HCT116 (cell line): ENCODE data around the gene TAS2R13. TPM values are rescaled to one million over a fixed set of nuclear protein-coding genes. Genes with fewer than 3 reads are reported as not detected.

Experiments
- ATAC-seq: fragments of 200-7000 bp; cut with Tn5 transposase; 2 replicates; pipeline ENCODE4 v1.9.1; 2020; ENCODE audit warnings: mild to moderate bottlenecking, moderate library complexity
- BruUV-seq: library from RNA; stranded (reverse); fragments of 400-500 nt; replicated peaks from 2 replicates; lab custom pipeline; 2021; lab: Mats Ljungman, UMichigan
- CTCF ChIA-PET: fragments of 300-600 bp; sonication (Branson Sonifier 250); formaldehyde crosslinking; loops from one replicate; lab custom pipeline; 2021; ENCODE audit warnings: antibody characterized with exemption; lab: Charles Lee
- POLR2A ChIA-PET: fragments of 300-600, 350-600 bp; sonication (Branson Sonifier 250); formaldehyde crosslinking; loops from one replicate; lab custom pipeline; 2021; ENCODE audit warnings: antibody characterized with exemption; lab: Charles Lee
- RAD21 ChIA-PET, 2 experiments: fragments of 300-600 bp; sonication (Branson Sonifier 250); formaldehyde crosslinking; loops; one replicate each; lab custom pipeline; 2023; ENCODE audit warnings: low total read pairs in 2 of 2; ENCODE audit not compliant: uncharacterized antibody in 2 of 2, unreplicated experiment in 2 of 2, low non-redundant PET in 1 of 2; lab: Charles Lee
- DNase-seq: peaks from one replicate; pipeline ENCODE4 v3.0.0-alpha.2; 2010; ENCODE audit warnings: low read depth, low spot score
- H2AFZ ChIP-seq: fragments of 200-600 bp; shearing (Covaris generic), sonication (generic); 2 replicates; pipeline ENCODE4 v1.6.1; 2017; ENCODE audit warnings: low read depth, mixed run types, mixed read lengths, antibody characterized with exemption, low read length; ENCODE audit not compliant: poor library complexity, severe bottlenecking
- H3K27ac ChIP-seq: 2 replicates; pipeline ENCODE4 v1.5.1; 2012; ENCODE audit warnings: low read depth, low read length
- H3K27me3 ChIP-seq: fragments of 200-600 bp; sonication (generic); 2 replicates; pipeline ENCODE4 v1.6.1; 2016; ENCODE audit warnings: mixed run types, low read length, mixed read lengths; ENCODE audit not compliant: insufficient read depth
- H3K36me3 ChIP-seq, 2 experiments: fragments of 200-500 bp in 1 of 2; fragments of 200-600 bp in 1 of 2; sonication (Bioruptor generic) in 1 of 2; sonication (generic) in 1 of 2; 2 replicates each; pipeline versions ENCODE4 v1.5.1 to v1.6.1; 2014 to 2016; ENCODE audit warnings: low read length in 2 of 2, inconsistent platforms in 1 of 2, mixed read lengths in 1 of 2, mixed run types in 1 of 2; ENCODE audit not compliant: insufficient read depth in 2 of 2, control insufficient read depth in 1 of 2
- H3K4me1 ChIP-seq, 2 experiments: fragments of 200-600 bp in 1 of 2; sonication (generic) in 1 of 2; 2 replicates each; pipeline versions ENCODE4 v1.5.1 to v1.6.1; 2012 to 2017; ENCODE audit warnings: low read length in 2 of 2, inconsistent platforms in 1 of 2, mild to moderate bottlenecking in 1 of 2, mixed read lengths in 1 of 2, mixed run types in 1 of 2, moderate library complexity in 1 of 2; ENCODE audit not compliant: insufficient read depth in 2 of 2, control insufficient read depth in 1 of 2
- H3K4me2 ChIP-seq: fragments of 200-600 bp; sonication (generic); 2 replicates; pipeline ENCODE4 v1.6.1; 2017; ENCODE audit warnings: mixed run types, low read length, mixed read lengths
- H3K4me3 ChIP-seq, 2 experiments: fragments of 200-600 bp in 1 of 2; sonication (generic) in 1 of 2; replicated peaks in 1 of 2; 2 replicates each; pipeline ENCODE4 v1.5.1; 2011 to 2016; ENCODE audit warnings: low read length in 2 of 2, control low read depth in 1 of 2, low read depth in 1 of 2, mild to moderate bottlenecking in 1 of 2, mixed read lengths in 1 of 2, mixed run types in 1 of 2
- H3K79me2 ChIP-seq: fragments of 200-600 bp; sonication (generic); 2 replicates; pipeline ENCODE4 v1.6.1; 2017; ENCODE audit warnings: mild to moderate bottlenecking, mixed run types, low read length, moderate library complexity, mixed read lengths; ENCODE audit not compliant: insufficient read depth
- H3K9ac ChIP-seq: fragments of 200-600 bp; sonication (generic); 2 replicates; pipeline ENCODE4 v1.6.1; 2016; ENCODE audit warnings: low read length, mixed read lengths
- H3K9me2 ChIP-seq: fragments of 200-600 bp; sonication (generic), shearing (Covaris generic); 2 replicates; pipeline ENCODE4 v1.6.1; 2017; ENCODE audit warnings: mixed run types, mild to moderate bottlenecking, moderate library complexity; ENCODE audit not compliant: insufficient read depth
- H3K9me3 ChIP-seq, 2 experiments: fragments of 200-500 bp in 1 of 2; fragments of 200-600 bp in 1 of 2; sonication (Bioruptor generic) in 1 of 2; sonication (generic) in 1 of 2; 2 replicates each; pipeline ENCODE4 v1.6.1; 2014 to 2017; ENCODE audit warnings: low read length in 2 of 2, mixed read lengths in 2 of 2, inconsistent platforms in 1 of 2, low read depth in 1 of 2, mild to moderate bottlenecking in 1 of 2, mixed run types in 1 of 2, moderate library complexity in 1 of 2; ENCODE audit not compliant: control insufficient read depth in 1 of 2, insufficient read depth in 1 of 2
- H4K20me1 ChIP-seq: fragments of 200-600 bp; sonication (generic), shearing (Covaris generic); 2 replicates; pipeline ENCODE4 v1.6.1; 2017; ENCODE audit warnings: mixed run types, mild to moderate bottlenecking, moderate library complexity; ENCODE audit not compliant: insufficient read depth
- ATF3 ChIP-seq: IDR thresholded peaks from 2 replicates; pipeline ENCODE4 v1.6.1; 2012
- EGR1 ChIP-seq: IDR thresholded peaks from 2 replicates; pipeline ENCODE4 v1.6.1; 2012; ENCODE audit warnings: low read depth
- ELF1 ChIP-seq: IDR thresholded peaks from 2 replicates; pipeline ENCODE4 v1.6.1; 2012; ENCODE audit warnings: low read depth, borderline replicate concordance
- FOSL1 ChIP-seq: IDR thresholded peaks from 2 replicates; pipeline ENCODE4 v1.6.1; 2012; ENCODE audit warnings: low read depth
- JUND ChIP-seq: IDR thresholded peaks from 2 replicates; pipeline ENCODE4 v1.6.1; 2012
- MAX ChIP-seq: IDR thresholded peaks from 2 replicates; pipeline ENCODE4 v1.6.1; 2012
- POLR2A ChIP-seq: IDR thresholded peaks from 2 replicates; pipeline ENCODE4 v1.7.0; 2011; ENCODE audit warnings: borderline replicate concordance; ENCODE audit not compliant: insufficient read depth, insufficient read length; ENCODE audit errors: extremely low read depth
- POLR2AphosphoS5 ChIP-seq: IDR thresholded peaks from 2 replicates; pipeline ENCODE4 v1.6.1; 2011; ENCODE audit warnings: mild to moderate bottlenecking, low read depth, low read length, moderate library complexity
- SP1 ChIP-seq: IDR thresholded peaks from 2 replicates; pipeline ENCODE4 v1.6.1; 2012; ENCODE audit warnings: low read depth
- ZBTB33 ChIP-seq: IDR thresholded peaks from 2 replicates; pipeline ENCODE4 v1.6.1; 2011; ENCODE audit warnings: mild to moderate bottlenecking, low read length, moderate library complexity; ENCODE audit not compliant: insufficient replicate concordance; ENCODE audit errors: extremely low read depth
- ZNF274 ChIP-seq: fragments of 200-500 bp; sonication (Bioruptor generic); IDR thresholded peaks from 2 replicates; pipeline ENCODE4 v1.6.1; 2014; ENCODE audit warnings: mild to moderate bottlenecking, low read depth, low read length, inconsistent platforms
- intact Hi-C: fragments of 100-400 bp; cut with micrococcal nuclease; formaldehyde crosslinking; loops from 2 replicates; pipeline ENCODE4 v1.10.0; 2022
- total RNA-seq: library from RNA; stranded (reverse); gene quantifications from one replicate; pipeline ENCODE4 v1.2.1, GENCODE V29; 2021; ENCODE audit not compliant: unreplicated experiment

The TAS2R13 gene
- total RNA-seq, 1 experiment from 2014 or later: 0.91 TPM

GRCh38 chr12:10956085-10956484 lies 46.7 kb upstream of the TAS2R13 start:
- Histone ChIP-seq H2AFZ (no peak overlapping the region), H3K9me3 (peaks cover 0 to 5% of the 10 kb centered on the region in 2 experiments; a peak in 1 of 4 replicates), H3K79me2 (peaks cover 30% of the 10 kb centered on the region), H3K9ac (no peak overlapping the region), H3K4me1 (no peaks in the 10 kb centered on the region), H3K27ac (no peak overlapping the region), H3K27me3 (no peaks in the 10 kb centered on the region), H3K9me2 (no peaks in the 10 kb centered on the region; the same call in 1 of the 2 replicates), H4K20me1 (no peaks in the 10 kb centered on the region), H3K36me3 (no peaks in the 10 kb centered on the region), H3K4me2 (no peak overlapping the region), H3K4me3 (no peak overlapping the region)
- ChIA-PET CTCF (no interaction called here), POLR2A (no interaction called here), RAD21 (interaction anchor here in 1 of 2 experiments (0.6 kb wide), 1 partner anchor 86 kb away, joined by 3 read pairs; no protein-coding TSS in a partner anchor)
- no peak for ATAC-seq
- intact Hi-C loops: no loop called here
- no TSS peak for BruUV-seq
- TF ChIP-seq ZBTB33 (no peak), JUND (no peak), ZNF274 (no peak), ELF1 (no peak), SP1 (no peak), POLR2A (no peak), EGR1 (no peak), POLR2AphosphoS5 (no peak), MAX (no peak), FOSL1 (no peak), ATF3 (no peak)
- TF ChIP-seq, all 23 proteins: peak for 0
- no peak for DNase-seq
